Measurements from ENCODE around the gene RNF38. TPM values are rescaled to one million over a fixed set of nuclear protein-coding genes. Genes with fewer than 3 reads are reported as not detected.

Gene RNF38
- total RNA-seq, 1 donor from 2014 or later, result 22.8 TPM

- Histone ChIP-seq H3K27me3 (no peaks in the 10 kb centered on the region), H3K27ac (no peak overlapping the region), H3K36me3 (no peaks in the 10 kb centered on the region), H3K4me1 (no peaks in the 10 kb centered on the region), H3K4me3 (no peak overlapping the region), H3K9me3 (no peaks in the 10 kb centered on the region)
- intact Hi-C loops (cut with DNase I), result no loop called here
- DNase-seq (ENCODE audit: extremely low spot score in 2 of 2), result no peak
- TF ChIP-seq POLR2AphosphoS5 (IDR thresholded peaks at IDR 0.05; ENCODE audit: insufficient read depth in 1 of 2, low read depth in 1 of 2), result no peak
- TF ChIP-seq POLR2A (IDR thresholded peaks at IDR 0.05), result no peak
- TF ChIP-seq, protein P1, sequence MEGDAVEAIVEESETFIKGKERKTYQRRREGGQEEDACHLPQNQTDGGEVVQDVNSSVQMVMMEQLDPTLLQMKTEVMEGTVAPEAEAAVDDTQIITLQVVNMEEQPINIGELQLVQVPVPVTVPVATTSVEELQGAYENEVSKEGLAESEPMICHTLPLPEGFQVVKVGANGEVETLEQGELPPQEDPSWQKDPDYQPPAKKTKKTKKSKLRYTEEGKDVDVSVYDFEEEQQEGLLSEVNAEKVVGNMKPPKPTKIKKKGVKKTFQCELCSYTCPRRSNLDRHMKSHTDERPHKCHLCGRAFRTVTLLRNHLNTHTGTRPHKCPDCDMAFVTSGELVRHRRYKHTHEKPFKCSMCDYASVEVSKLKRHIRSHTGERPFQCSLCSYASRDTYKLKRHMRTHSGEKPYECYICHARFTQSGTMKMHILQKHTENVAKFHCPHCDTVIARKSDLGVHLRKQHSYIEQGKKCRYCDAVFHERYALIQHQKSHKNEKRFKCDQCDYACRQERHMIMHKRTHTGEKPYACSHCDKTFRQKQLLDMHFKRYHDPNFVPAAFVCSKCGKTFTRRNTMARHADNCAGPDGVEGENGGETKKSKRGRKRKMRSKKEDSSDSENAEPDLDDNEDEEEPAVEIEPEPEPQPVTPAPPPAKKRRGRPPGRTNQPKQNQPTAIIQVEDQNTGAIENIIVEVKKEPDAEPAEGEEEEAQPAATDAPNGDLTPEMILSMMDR (IDR thresholded peaks at IDR 0.05), result no peak
Measured at GRCh38 chr9:36436909-36437308, 36.8 kb upstream of the RNF38 start.

DNA sequence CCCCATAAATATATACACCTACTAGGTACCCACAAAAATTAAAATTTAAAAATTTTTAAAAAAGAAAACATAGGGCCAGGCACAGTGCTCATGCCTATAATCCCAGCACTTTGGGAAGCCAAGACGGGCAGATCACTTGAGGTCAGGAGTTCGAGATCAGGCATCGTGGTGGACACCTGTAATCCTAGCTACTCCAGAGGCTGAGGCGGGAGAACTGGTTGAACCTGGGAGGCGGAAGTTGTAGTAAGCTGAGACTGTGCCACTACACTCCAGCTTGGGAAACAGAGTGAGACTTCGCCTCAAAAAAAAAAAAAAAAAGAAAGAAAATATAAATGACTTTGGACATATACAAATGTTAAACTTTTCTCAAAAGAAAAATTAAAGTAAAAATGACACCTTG is 33.3 kb upstream of the RNF38 start:
- DNase-seq (ENCODE audit: extremely low spot score in 2 of 2), result no peak
- no peaks in the 10 kb centered on the region for H3K27me3 ChIP-seq
- no peaks in the 10 kb centered on the region for H3K9me3 ChIP-seq
- H3K27ac ChIP-seq, result no peak overlapping the region
- intact Hi-C loops (cut with DNase I), result no loop called here
- H3K4me1 ChIP-seq, result no peaks in the 10 kb centered on the region
- H3K36me3 ChIP-seq, result no peaks in the 10 kb centered on the region
- H3K4me3 ChIP-seq, result no peak overlapping the region
- TF ChIP-seq POLR2AphosphoS5 (IDR thresholded peaks at IDR 0.05; ENCODE audit: insufficient read depth in 1 of 2, low read depth in 1 of 2), result no peak
- TF ChIP-seq, protein P1 (IDR thresholded peaks at IDR 0.05), result no peak
- no peak for TF ChIP-seq POLR2A (IDR thresholded peaks at IDR 0.05)

GRCh38 chr9:36431078-36431477 is 31.0 kb upstream of the RNF38 start:
- Histone ChIP-seq H3K4me1 (no peaks in the 10 kb centered on the region), H3K27me3 (no peaks in the 10 kb centered on the region), H3K9me3 (no peaks in the 10 kb centered on the region), H3K27ac (no peak overlapping the region), H3K4me3 (no peak overlapping the region), H3K36me3 (no peaks in the 10 kb centered on the region)
- TF ChIP-seq, protein P1 (IDR thresholded peaks at IDR 0.05), result no peak
- TF ChIP-seq POLR2AphosphoS5 (IDR thresholded peaks at IDR 0.05; ENCODE audit: insufficient read depth in 1 of 2, low read depth in 1 of 2) (no peak), POLR2A (IDR thresholded peaks at IDR 0.05) (no peak)
- intact Hi-C loops (cut with DNase I), result no loop called here
- DNase-seq (ENCODE audit: extremely low spot score in 2 of 2), result no peak

- no peak overlapping the region for H3K27ac ChIP-seq
Measured at GRCh38 chr9:36426945-36427344, 26.9 kb upstream of the RNF38 start.

DNA sequence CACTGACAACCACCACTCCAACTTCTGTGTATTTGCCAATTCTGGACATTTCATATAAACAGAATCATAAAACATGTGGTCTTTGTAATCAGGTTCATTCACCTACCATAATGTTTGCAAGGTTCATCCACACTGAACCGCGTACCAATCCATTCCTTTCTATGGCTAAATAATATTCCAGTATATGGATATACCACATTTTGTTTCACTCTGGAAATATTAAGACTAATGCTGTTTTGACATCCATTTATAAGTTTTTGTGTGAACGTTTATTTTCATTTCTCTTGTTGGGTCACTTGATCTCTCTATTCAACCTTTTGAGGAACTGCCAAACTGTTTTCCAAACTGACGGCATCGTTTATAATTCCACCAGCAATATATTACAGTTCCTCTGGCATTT is 26.3 kb upstream of the RNF38 start:
- no peaks in the 10 kb centered on the region for H3K36me3 ChIP-seq

More at GRCh38 chr9:36426945-36427344, 26.9 kb upstream of the RNF38 start:
- no peaks in the 10 kb centered on the region for H3K27me3 ChIP-seq
- TF ChIP-seq POLR2AphosphoS5 (IDR thresholded peaks at IDR 0.05; ENCODE audit: insufficient read depth in 1 of 2, low read depth in 1 of 2) (no peak), POLR2A (IDR thresholded peaks at IDR 0.05) (no peak)
- TF ChIP-seq, protein P1 (IDR thresholded peaks at IDR 0.05), result no peak
- H3K9me3 ChIP-seq, result no peaks in the 10 kb centered on the region
- H3K4me1 ChIP-seq, result no peaks in the 10 kb centered on the region
- intact Hi-C loops (cut with DNase I), result no loop called here
- no peak for DNase-seq (ENCODE audit: extremely low spot score in 2 of 2)
- no peaks in the 10 kb centered on the region for H3K36me3 ChIP-seq
- H3K4me3 ChIP-seq, result no peak overlapping the region

More for the DNA sequence above, 26.3 kb upstream of the RNF38 start:
- TF ChIP-seq POLR2AphosphoS5 (IDR thresholded peaks at IDR 0.05; ENCODE audit: insufficient read depth in 1 of 2, low read depth in 1 of 2) (no peak), POLR2A (IDR thresholded peaks at IDR 0.05) (no peak)
- Histone ChIP-seq H3K4me1 (no peaks in the 10 kb centered on the region), H3K9me3 (no peaks in the 10 kb centered on the region), H3K27ac (no peak overlapping the region), H3K27me3 (no peaks in the 10 kb centered on the region), H3K4me3 (no peak overlapping the region)
- intact Hi-C loops (cut with DNase I), result no loop called here
- DNase-seq (ENCODE audit: extremely low spot score in 2 of 2), result no peak

All from vagina (tissue), 2 donors.